ENCODE data around the gene HMGB1. TPM values are rescaled to one million over a fixed set of nuclear protein-coding genes. Genes with fewer than 3 reads are reported as not detected.
"Not testable (repeated sequence)": the region's sequence is repeated elsewhere in the genome, so short reads cannot be mapped to it uniquely, and the experiment has no call there.

The HMGB1 gene
- total RNA-seq, 3 donors from 2014 or later (not counting 1 experiment from before 2014, with no cell fraction given) = 397 to 449 (median 409) TPM

DNA sequence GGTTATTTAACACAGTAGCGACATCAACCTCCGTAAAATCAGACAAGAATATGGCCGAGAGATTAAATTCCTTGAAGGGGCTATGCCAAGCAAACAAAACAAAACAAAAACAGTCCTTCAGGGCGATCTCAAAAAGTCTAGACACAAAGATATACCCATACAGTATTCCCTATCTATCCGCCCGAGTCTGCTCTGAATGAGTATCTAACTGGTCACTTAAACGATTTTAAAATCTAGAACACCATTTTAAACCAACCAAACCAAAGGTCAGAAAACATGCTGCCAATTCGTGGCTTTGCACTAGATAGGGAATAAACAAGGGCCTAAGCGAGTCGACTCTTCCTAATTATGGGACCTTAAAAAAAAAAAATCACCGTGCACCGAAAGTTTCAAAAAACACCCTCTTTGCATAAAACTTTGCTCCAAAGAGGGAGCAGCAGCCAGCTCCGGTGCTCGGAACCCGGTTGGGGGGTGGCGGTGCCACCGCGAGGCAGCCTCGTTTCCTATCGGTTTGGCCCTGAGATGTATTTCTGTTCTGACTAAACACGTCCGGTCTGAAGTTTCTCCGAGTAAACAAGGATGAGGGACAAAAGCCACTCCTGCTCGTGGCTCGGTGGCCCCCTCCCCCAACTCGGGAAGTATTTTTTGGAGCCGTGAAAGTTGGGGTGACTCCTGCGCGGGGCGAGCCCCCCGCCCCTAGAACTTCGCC lies 1.8 kb downstream of the HMGB1 start:
- intact Hi-C loops (cut with micrococcal nuclease) = loop anchor here (1.0 to 10.0 kb wide), 6 partner anchors 42 to 317 kb away; partner anchors contain the start of genes KATNAL1 and UBE2L5

GRCh38 chr13:30461279-30462066 lies 4.3 kb downstream of the HMGB1 start:
- intact Hi-C loops (cut with micrococcal nuclease) = loop anchor here (1.0 to 10.0 kb wide), 5 partner anchors 39 to 329 kb away; partner anchors contain the start of gene UBE2L5
- H3K4me3 ChIP-seq (ENCODE audit: low read length); ATAC-seq; H3K27ac ChIP-seq (ENCODE audit: low read length); H3K27me3 Mint-ChIP-seq (ENCODE audit: low read depth in 2 of 2); H3K9me3 ChIP-seq (ENCODE audit: control insufficient read depth, insufficient read depth, low read length); H3K27me3 ChIP-seq (ENCODE audit: control insufficient read depth, insufficient read depth, low read length); H3K9me3 Mint-ChIP-seq: not testable (repeated sequence)
- Mint-ChIP-seq H3K4me1 (peaks cover 43 to 51% of the 10 kb centered on the region in 2 donors), H3K4me3 (peak overlapping the region; percentile 62), H3K27ac (peak overlapping the region; percentile 85 to 95), H3K36me3 (peaks cover 12% of the 10 kb centered on the region)
- Histone ChIP-seq H3K36me3 (ENCODE audit: control insufficient read depth, insufficient read depth, low read length) (peaks cover 40% of the 10 kb centered on the region), H3K4me1 (ENCODE audit: control insufficient read depth, insufficient read depth, low read length) (peaks cover 13% of the 10 kb centered on the region)
- WGBS (ENCODE audit: insufficient coverage) = no CpG with 5 or more reads among the region's 3 CpGs
- peak; percentile 49 for TF ChIP-seq CTCF (IDR thresholded peaks at IDR 0.05)
- DNase-seq = peak in 1 of 2 donors; percentile 77

More for the DNA sequence above, 1.8 kb downstream of the HMGB1 start:
- ATAC-seq (peak; percentile 8 to 31 (median 13)), DNase-seq (peak in 1 of 2 donors; percentile 81)
- under 1% methylated on average over 32 of the region's 32 CpGs for WGBS (ENCODE audit: insufficient coverage)
- no peaks in the 10 kb centered on the region for H3K27me3 Mint-ChIP-seq (ENCODE audit: low read depth in 2 of 2)
- peaks cover 12% of the 10 kb centered on the region for H3K36me3 Mint-ChIP-seq
- Histone ChIP-seq H3K36me3 (ENCODE audit: control insufficient read depth, insufficient read depth, low read length) (peaks cover 31% of the 10 kb centered on the region), H3K4me3 (ENCODE audit: low read length) (peak overlapping the region; percentile 59), H3K27me3 (ENCODE audit: control insufficient read depth, insufficient read depth, low read length) (no peaks in the 10 kb centered on the region), H3K9me3 (ENCODE audit: control insufficient read depth, insufficient read depth, low read length) (no peaks in the 10 kb centered on the region), H3K27ac (ENCODE audit: low read length) (peak overlapping the region; percentile 91), H3K4me1 (ENCODE audit: control insufficient read depth, insufficient read depth, low read length) (peaks cover 13% of the 10 kb centered on the region)
- H3K27ac Mint-ChIP-seq = peak overlapping the region; percentile 95 to 98
- H3K4me3 Mint-ChIP-seq = peak overlapping the region; percentile 92
- no peaks in the 10 kb centered on the region for H3K9me3 Mint-ChIP-seq
- TF ChIP-seq CTCF (IDR thresholded peaks at IDR 0.05) = no peak
- H3K4me1 Mint-ChIP-seq = peaks cover 43 to 50% of the 10 kb centered on the region in 2 donors

DNA sequence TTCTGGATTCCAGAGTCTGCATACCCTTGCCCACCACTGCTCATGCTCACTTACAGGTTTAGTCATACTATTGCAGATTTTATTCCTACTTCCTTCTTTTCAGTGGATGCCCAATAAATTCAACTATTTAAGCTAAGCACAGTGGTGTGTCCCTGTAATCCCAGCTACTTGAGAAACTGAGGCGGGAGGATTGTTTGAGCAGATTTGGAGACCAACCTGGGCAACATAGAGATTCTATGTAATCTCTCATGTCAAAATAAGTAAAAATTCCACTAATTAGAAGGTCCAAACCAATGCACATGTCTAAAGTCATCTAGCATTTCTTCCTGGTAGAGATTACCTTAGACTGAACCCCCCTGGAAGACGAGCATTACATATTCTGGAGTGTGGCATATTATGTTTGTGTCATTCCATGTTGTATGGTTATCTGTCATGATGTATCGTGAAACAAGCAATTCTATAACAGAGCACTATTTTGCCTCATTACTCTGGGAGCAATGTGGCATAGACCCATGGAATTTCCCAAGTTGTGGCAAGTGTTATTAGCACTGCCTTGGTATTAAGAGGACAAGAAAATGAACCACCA lies 8.3 kb downstream of the HMGB1 start:
- Histone ChIP-seq H3K4me3 (ENCODE audit: low read length) (no peak overlapping the region), H3K9me3 (ENCODE audit: control insufficient read depth, insufficient read depth, low read length) (no peaks in the 10 kb centered on the region), H3K27me3 (ENCODE audit: control insufficient read depth, insufficient read depth, low read length) (no peaks in the 10 kb centered on the region), H3K4me1 (ENCODE audit: control insufficient read depth, insufficient read depth, low read length) (peaks cover 2% of the 10 kb centered on the region), H3K27ac (ENCODE audit: low read length) (no peak overlapping the region), H3K36me3 (ENCODE audit: control insufficient read depth, insufficient read depth, low read length) (peaks cover 30% of the 10 kb centered on the region)
- ATAC-seq (peak in 1 of 3 donors; percentile 8), DNase-seq (no peak)
- H3K4me3 Mint-ChIP-seq = no peak overlapping the region
- peaks cover 10% of the 10 kb centered on the region for H3K36me3 Mint-ChIP-seq
- H3K4me1 Mint-ChIP-seq = peaks cover 24 to 31% of the 10 kb centered on the region in 2 donors
- H3K9me3 Mint-ChIP-seq = no peaks in the 10 kb centered on the region
- H3K27ac Mint-ChIP-seq = peak overlapping the region; percentile 43 to 52
- no peaks in the 10 kb centered on the region for H3K27me3 Mint-ChIP-seq (ENCODE audit: low read depth in 2 of 2)
- WGBS (ENCODE audit: insufficient coverage) = 100% methylated on average over 2 of the region's 3 CpGs
- no peak for TF ChIP-seq CTCF (IDR thresholded peaks at IDR 0.05)
- intact Hi-C loops (cut with micrococcal nuclease) = no loop called here
